ENCODE measurements around the gene DACT3.

The DACT3 gene

GRCh38 chr19:46665072-46665471 is 4.1 kb upstream of the DACT3 start:
- Histone ChIP-seq H3K27ac (ENCODE audit: insufficient read depth, low read depth, low read length, poor library complexity, severe bottlenecking) (no peak overlapping the region), H3K4me3 (ENCODE audit: insufficient read depth, low read depth, low read length) (no peak overlapping the region), H3K9me3 (ENCODE audit: control insufficient read depth, low read length) (no peaks in the 10 kb centered on the region), H3K36me3 (ENCODE audit: control insufficient read depth, insufficient read depth, low read length) (no peaks in the 10 kb centered on the region), H3K27me3 (ENCODE audit: control insufficient read depth, insufficient read depth, low read length, poor library complexity, severe bottlenecking) (peaks cover 8% of the 10 kb centered on the region), H3K4me1 (ENCODE audit: control insufficient read depth, insufficient read depth, low read length) (peaks cover 11% of the 10 kb centered on the region)
- 86 to 89% methylated on average over 8 of the region's 8 CpGs for WGBS, 2 experiments

- Histone ChIP-seq H3K27me3 (ENCODE audit: control insufficient read depth, insufficient read depth, low read length, poor library complexity, severe bottlenecking) (peaks cover 23% of the 10 kb centered on the region), H3K4me1 (ENCODE audit: control insufficient read depth, insufficient read depth, low read length) (peaks cover 28% of the 10 kb centered on the region), H3K9me3 (ENCODE audit: control insufficient read depth, low read length) (no peaks in the 10 kb centered on the region), H3K27ac (ENCODE audit: insufficient read depth, low read depth, low read length, poor library complexity, severe bottlenecking) (peak overlapping the region; percentile 95), H3K36me3 (ENCODE audit: control insufficient read depth, insufficient read depth, low read length) (no peaks in the 10 kb centered on the region), H3K4me3 (ENCODE audit: insufficient read depth, low read depth, low read length) (no peak overlapping the region)
- 11 to 14% methylated on average over 19 of the region's 19 CpGs for WGBS, 2 experiments
Measured at GRCh38 chr19:46661735-46662592, 982 bp upstream of the DACT3 start.

- H3K4me3 ChIP-seq (ENCODE audit: insufficient read depth, low read depth, low read length), result peak overlapping the region; percentile 60
- H3K27ac ChIP-seq (ENCODE audit: insufficient read depth, low read depth, low read length, poor library complexity, severe bottlenecking), result no peak overlapping the region
- no peaks in the 10 kb centered on the region for H3K36me3 ChIP-seq (ENCODE audit: control insufficient read depth, insufficient read depth, low read length)
- H3K27me3 ChIP-seq (ENCODE audit: control insufficient read depth, insufficient read depth, low read length, poor library complexity, severe bottlenecking), result peaks cover 23% of the 10 kb centered on the region
- H3K9me3 ChIP-seq (ENCODE audit: control insufficient read depth, low read length), result no peaks in the 10 kb centered on the region
- peaks cover 28% of the 10 kb centered on the region for H3K4me1 ChIP-seq (ENCODE audit: control insufficient read depth, insufficient read depth, low read length)
- WGBS, 2 experiments, result 0% methylated on average over 40 of the region's 40 CpGs
Measured at GRCh38 chr19:46660551-46661019, 397 bp downstream of the DACT3 start.

GRCh38 chr19:46660008-46660517 is 919 bp downstream of the DACT3 start:
- no peaks in the 10 kb centered on the region for H3K9me3 ChIP-seq (ENCODE audit: control insufficient read depth, low read length)
- WGBS, 2 experiments, result 3 to 4% methylated on average over 14 of the region's 14 CpGs
- H3K4me3 ChIP-seq (ENCODE audit: insufficient read depth, low read depth, low read length), result peak overlapping the region; percentile 60
- no peak overlapping the region for H3K27ac ChIP-seq (ENCODE audit: insufficient read depth, low read depth, low read length, poor library complexity, severe bottlenecking)
- H3K27me3 ChIP-seq (ENCODE audit: control insufficient read depth, insufficient read depth, low read length, poor library complexity, severe bottlenecking), result peaks cover 23% of the 10 kb centered on the region
- H3K4me1 ChIP-seq (ENCODE audit: control insufficient read depth, insufficient read depth, low read length), result peaks cover 28% of the 10 kb centered on the region
- no peaks in the 10 kb centered on the region for H3K36me3 ChIP-seq (ENCODE audit: control insufficient read depth, insufficient read depth, low read length)

GRCh38 chr19:46659151-46660007 is 1.6 kb downstream of the DACT3 start:
- H3K36me3 ChIP-seq (ENCODE audit: control insufficient read depth, insufficient read depth, low read length), result no peaks in the 10 kb centered on the region
- H3K27me3 ChIP-seq (ENCODE audit: control insufficient read depth, insufficient read depth, low read length, poor library complexity, severe bottlenecking), result peaks cover 23% of the 10 kb centered on the region
- 1% methylated on average over 25 to 28 of the region's 28 CpGs for WGBS, 2 experiments
- no peak overlapping the region for H3K27ac ChIP-seq (ENCODE audit: insufficient read depth, low read depth, low read length, poor library complexity, severe bottlenecking)
- no peaks in the 10 kb centered on the region for H3K9me3 ChIP-seq (ENCODE audit: control insufficient read depth, low read length)
- H3K4me1 ChIP-seq (ENCODE audit: control insufficient read depth, insufficient read depth, low read length), result peaks cover 31% of the 10 kb centered on the region
- H3K4me3 ChIP-seq (ENCODE audit: insufficient read depth, low read depth, low read length), result peak overlapping the region; percentile 60

- H3K27ac ChIP-seq (ENCODE audit: insufficient read depth, low read depth, low read length, poor library complexity, severe bottlenecking), result no peak overlapping the region
- peaks cover 25% of the 10 kb centered on the region for H3K27me3 ChIP-seq (ENCODE audit: control insufficient read depth, insufficient read depth, low read length, poor library complexity, severe bottlenecking)
- peaks cover 34% of the 10 kb centered on the region for H3K4me1 ChIP-seq (ENCODE audit: control insufficient read depth, insufficient read depth, low read length)
- WGBS, 2 experiments, result 91 to 97% methylated on average over 4 to 5 of the region's 5 CpGs
- H3K4me3 ChIP-seq (ENCODE audit: insufficient read depth, low read depth, low read length), result no peak overlapping the region
- H3K9me3 ChIP-seq (ENCODE audit: control insufficient read depth, low read length), result no peaks in the 10 kb centered on the region
- no peaks in the 10 kb centered on the region for H3K36me3 ChIP-seq (ENCODE audit: control insufficient read depth, insufficient read depth, low read length)
Measured at GRCh38 chr19:46656541-46656940, 4.4 kb downstream of the DACT3 start.

- Histone ChIP-seq H3K27me3 (ENCODE audit: control insufficient read depth, insufficient read depth, low read length, poor library complexity, severe bottlenecking) (peaks cover 29% of the 10 kb centered on the region), H3K4me1 (ENCODE audit: control insufficient read depth, insufficient read depth, low read length) (peaks cover 24% of the 10 kb centered on the region), H3K9me3 (ENCODE audit: control insufficient read depth, low read length) (no peaks in the 10 kb centered on the region), H3K4me3 (ENCODE audit: insufficient read depth, low read depth, low read length) (no peak overlapping the region), H3K36me3 (ENCODE audit: control insufficient read depth, insufficient read depth, low read length) (no peaks in the 10 kb centered on the region), H3K27ac (ENCODE audit: insufficient read depth, low read depth, low read length, poor library complexity, severe bottlenecking) (no peak overlapping the region)
- 25 to 28% methylated on average over 13 to 16 of the region's 16 CpGs for WGBS, 2 experiments
Measured at GRCh38 chr19:46654621-46655152, 6.3 kb downstream of the DACT3 start.

- WGBS, 2 experiments, result 94 to 95% methylated on average over 7 of the region's 7 CpGs
- Histone ChIP-seq H3K4me3 (ENCODE audit: insufficient read depth, low read depth, low read length) (no peak overlapping the region), H3K27ac (ENCODE audit: insufficient read depth, low read depth, low read length, poor library complexity, severe bottlenecking) (no peak overlapping the region), H3K27me3 (ENCODE audit: control insufficient read depth, insufficient read depth, low read length, poor library complexity, severe bottlenecking) (peaks cover 53% of the 10 kb centered on the region), H3K36me3 (ENCODE audit: control insufficient read depth, insufficient read depth, low read length) (no peaks in the 10 kb centered on the region), H3K4me1 (ENCODE audit: control insufficient read depth, insufficient read depth, low read length) (peaks cover 11% of the 10 kb centered on the region), H3K9me3 (ENCODE audit: control insufficient read depth, low read length) (no peaks in the 10 kb centered on the region)
Measured at GRCh38 chr19:46650445-46650844, 10.5 kb downstream of the DACT3 start.

GRCh38 chr19:46648961-46649960 is 11.7 kb downstream of the DACT3 start:
- WGBS, 2 experiments, result 13 to 14% methylated on average over 144 of the region's 144 CpGs
- H3K27me3 ChIP-seq (ENCODE audit: control insufficient read depth, insufficient read depth, low read length, poor library complexity, severe bottlenecking), result peaks cover 53% of the 10 kb centered on the region
- H3K27ac ChIP-seq (ENCODE audit: insufficient read depth, low read depth, low read length, poor library complexity, severe bottlenecking), result no peak overlapping the region
- no peaks in the 10 kb centered on the region for H3K36me3 ChIP-seq (ENCODE audit: control insufficient read depth, insufficient read depth, low read length)
- no peaks in the 10 kb centered on the region for H3K9me3 ChIP-seq (ENCODE audit: control insufficient read depth, low read length)
- no peak overlapping the region for H3K4me3 ChIP-seq (ENCODE audit: insufficient read depth, low read depth, low read length)
- H3K4me1 ChIP-seq (ENCODE audit: control insufficient read depth, insufficient read depth, low read length), result peaks cover 6% of the 10 kb centered on the region

All from ectodermal cell (in vitro differentiated cells).